UCSD-AML1 (cell line): ENCODE data around the gene MSH2.
A peak's percentile ranks its signal among the peaks of the same experiment; 100 is the strongest.
"Not testable (repeated sequence)": the region's sequence is repeated elsewhere in the genome, so short reads cannot be mapped to it uniquely, and the experiment has no call there.

Source experiments
- DNase-seq: peaks from one replicate; lab custom pipeline; 2025; ENCODE audit not compliant: unreplicated experiment; lab: John Stamatoyannopoulos, UW

MSH2 gene

GRCh38 chr2:47402805-47403608, at the start of gene MSH2:
Gene MSH2, plus strand, starts transcription at chr2:47403156. Its CDS starts 36 bp downstream, at chr2:47403192.
- peak; percentile 93 for DNase-seq

DNA sequence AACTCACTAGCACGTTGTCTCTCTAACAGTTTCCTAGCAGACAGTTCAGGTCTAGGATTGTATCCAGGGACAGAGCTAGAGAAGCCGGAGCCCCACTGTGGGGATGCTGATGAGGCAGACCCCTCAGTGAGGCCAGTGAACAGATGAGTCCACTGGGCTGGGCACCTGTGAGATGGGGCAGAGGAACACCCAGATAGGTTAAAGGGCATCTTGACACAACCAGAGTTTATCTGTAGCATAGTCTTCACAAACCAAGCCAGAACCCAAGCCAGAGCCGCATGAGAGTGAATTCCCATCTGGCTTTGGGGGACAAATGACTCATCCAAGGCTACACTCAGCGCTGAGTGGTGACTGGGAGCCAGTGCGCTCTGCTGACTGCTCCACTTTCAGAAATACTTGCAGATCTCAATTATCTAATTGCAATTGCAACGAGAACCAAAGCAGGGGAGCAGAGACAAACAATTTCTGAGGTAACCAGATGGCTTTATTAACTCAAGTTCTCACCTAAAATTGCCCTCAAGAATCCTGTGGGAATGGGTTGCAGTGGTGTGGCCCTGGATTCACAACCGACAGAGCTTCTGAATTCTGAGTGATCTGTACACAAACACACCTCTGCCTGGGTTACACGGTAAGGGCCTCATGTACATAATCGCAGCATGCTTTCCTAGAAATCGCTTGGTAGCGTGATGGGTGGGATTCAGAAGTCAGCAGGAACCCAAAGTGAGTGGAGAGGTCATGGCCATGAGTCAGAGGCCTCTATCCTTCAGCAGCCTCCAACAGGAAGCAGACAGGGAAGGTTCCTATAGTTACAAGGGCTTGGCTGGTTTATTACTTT, 48.7 kb upstream of the MSH2 start:
- no peak for DNase-seq

GRCh38 chr2:47354848-47355204, 48.1 kb upstream of the MSH2 start:
- DNase-seq = no peak

DNA sequence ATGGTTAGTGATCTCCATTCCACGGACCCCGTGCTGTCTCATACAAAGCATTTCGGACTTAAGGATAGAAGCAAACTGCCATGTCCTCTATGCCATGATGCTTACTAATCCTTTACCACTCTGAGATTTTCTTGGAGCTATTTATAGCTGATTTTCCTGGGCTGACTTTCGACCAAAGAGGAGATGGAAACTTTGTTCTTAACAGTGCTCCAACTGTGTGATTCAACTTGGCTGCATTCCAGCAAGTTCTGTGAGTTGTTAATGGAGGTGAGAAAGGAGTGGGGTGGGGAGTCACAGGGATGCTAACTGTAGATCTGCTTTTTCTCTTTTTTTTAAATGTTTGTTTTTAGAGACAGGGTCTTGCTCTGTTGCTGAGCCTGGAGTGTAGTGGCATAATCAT, 45.5 kb upstream of the MSH2 start:
- no peak for DNase-seq

GRCh38 chr2:47359375-47359868, 43.5 kb upstream of the MSH2 start:
- DNase-seq = no peak

- DNase-seq = no peak
Observed at GRCh38 chr2:47360283-47360682, 42.7 kb upstream of the MSH2 start.

DNA sequence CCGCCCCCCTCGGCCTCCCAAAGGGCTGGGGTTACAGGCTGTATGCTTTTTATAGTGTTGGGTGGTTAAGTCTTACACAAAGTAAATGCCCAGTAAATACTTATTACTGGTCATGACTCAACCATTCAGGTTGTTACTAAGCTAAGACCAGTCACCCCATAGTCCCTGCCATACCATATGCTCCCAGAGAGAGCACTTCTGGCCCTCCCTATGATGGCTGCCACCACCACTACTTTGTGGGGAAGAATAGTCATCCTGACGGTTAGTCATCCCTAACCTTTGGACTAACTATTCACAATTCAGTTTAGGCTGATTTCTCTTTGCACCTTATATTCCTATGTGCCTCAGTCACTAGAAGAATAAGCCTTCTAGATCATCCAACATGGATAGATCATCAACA, 42.0 kb upstream of the MSH2 start:
- DNase-seq = no peak

DNA sequence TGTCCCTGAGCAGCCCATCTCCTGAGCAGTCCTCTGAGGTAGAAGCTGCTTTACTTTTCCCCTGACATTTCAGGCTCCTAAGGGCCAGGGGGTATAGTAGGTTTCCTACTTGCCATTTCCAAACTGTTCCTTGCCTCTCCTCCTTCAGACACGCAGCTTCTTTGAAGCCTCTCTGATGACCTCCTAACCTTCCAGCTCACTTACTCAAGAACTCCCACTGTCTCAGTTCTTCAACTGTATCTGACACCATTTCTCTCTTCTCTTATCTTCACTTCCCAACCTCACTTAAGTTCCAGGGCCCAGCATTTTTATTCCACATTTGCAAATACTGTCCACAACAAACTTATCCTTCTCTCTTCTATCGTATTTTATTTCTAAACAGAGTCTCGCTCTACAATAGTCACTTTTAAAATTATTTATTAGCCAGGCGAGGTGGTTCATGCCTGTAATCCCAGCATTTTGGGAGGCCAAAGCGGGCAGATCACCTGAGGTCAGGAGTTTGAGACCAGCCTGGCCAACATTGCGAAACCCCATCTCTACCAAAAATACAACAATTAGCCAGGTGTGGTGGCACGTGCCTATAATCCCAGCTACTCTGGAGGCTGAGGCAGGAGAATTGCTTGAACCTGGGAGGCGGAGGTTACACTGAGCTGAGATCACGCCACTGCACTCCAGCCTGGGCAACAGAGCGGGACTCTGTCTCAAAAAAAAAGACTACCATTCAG, 41.3 kb upstream of the MSH2 start:
- DNase-seq = not testable (repeated sequence)

DNA sequence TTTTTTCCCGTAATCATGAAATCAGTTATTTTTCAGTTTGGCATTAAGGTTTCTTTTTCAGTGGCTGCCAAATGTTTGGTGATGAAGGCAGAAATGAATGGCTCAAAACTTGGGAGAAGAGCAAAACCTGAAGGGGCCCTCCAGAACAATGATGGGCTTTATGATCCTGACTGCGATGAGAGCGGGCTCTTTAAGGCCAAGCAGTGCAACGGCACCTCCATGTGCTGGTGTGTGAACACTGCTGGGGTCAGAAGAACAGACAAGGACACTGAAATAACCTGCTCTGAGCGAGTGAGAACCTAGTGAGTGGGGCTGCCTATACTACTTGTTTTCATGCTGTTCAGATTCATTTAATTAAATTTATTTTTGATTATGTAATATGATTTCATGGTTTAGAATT, 29.2 kb upstream of the MSH2 start:
- no peak for DNase-seq

- no peak for DNase-seq
Observed at GRCh38 chr2:47375307-47375706, 27.6 kb upstream of the MSH2 start.

DNA sequence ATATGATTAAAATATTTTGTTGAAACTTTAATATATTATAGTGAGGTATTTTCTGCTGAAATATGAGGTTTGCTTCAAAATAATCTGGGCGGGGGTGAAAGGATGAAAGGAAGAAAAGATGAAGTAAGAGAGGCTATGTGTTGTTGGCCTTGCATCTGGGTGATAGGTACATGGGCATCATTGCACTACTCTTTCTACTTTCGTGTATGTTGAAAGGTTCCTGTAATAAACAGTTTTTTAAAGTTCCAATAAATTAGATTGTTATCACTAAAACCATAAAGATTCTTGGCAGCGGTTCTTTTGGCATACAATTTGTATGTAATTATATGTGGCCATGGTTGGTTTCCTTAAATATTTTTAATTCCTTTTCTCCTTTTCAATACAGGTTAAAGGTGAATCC, 23.6 kb upstream of the MSH2 start:
- DNase-seq = no peak

DNA sequence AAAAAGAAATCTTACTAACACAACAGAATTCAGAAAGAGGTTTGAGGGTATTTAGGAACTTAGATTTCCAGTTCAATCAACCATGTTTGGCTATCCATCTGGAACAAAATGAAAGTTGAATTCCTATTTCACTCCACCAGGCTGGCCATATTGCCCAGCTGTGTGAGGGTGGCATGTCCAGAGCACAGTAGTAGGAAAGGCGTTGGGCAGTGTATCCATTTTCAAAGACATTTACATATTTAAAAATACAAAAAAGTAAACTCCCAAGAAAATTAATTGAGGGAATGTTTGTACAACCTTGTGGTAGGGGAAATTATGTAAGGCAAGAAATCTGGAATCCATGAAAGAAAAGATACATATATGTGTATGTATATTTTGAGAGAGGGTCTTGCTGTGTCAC, 21.5 kb upstream of the MSH2 start:
- no peak for DNase-seq

DNA sequence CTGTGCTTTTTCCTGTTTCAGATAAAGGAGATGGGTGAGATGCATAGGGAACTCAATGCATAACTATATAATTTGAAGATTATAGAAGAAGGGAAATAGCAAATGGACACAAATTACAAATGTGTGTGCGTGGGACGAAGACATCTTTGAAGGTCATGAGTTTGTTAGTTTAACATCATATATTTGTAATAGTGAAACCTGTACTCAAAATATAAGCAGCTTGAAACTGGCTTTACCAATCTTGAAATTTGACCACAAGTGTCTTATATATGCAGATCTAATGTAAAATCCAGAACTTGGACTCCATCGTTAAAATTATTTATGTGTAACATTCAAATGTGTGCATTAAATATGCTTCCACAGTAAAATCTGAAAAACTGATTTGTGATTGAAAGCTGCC, 16.4 kb upstream of the MSH2 start:
- no peak for DNase-seq

- no peak for DNase-seq
Observed at GRCh38 chr2:47388888-47389287, 14.1 kb upstream of the MSH2 start.

- no peak for DNase-seq
Observed at GRCh38 chr2:47389692-47390091, 13.3 kb upstream of the MSH2 start.

GRCh38 chr2:47401789-47402554, 984 bp upstream of the MSH2 start:
- DNase-seq = no peak

DNA sequence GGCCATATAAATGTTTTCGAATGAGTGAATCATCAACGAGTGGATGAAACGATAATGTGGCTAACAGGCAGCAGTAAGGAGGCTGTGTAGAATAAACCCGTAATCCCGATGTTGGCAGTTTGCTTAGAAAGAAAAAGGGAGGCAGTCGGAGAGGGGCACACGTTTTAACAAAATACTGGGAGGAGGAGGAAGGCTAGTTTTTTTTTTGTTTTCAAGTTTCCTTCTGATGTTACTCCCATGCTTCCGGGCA, 476 bp upstream of the MSH2 start:
- no peak for DNase-seq

DNA sequence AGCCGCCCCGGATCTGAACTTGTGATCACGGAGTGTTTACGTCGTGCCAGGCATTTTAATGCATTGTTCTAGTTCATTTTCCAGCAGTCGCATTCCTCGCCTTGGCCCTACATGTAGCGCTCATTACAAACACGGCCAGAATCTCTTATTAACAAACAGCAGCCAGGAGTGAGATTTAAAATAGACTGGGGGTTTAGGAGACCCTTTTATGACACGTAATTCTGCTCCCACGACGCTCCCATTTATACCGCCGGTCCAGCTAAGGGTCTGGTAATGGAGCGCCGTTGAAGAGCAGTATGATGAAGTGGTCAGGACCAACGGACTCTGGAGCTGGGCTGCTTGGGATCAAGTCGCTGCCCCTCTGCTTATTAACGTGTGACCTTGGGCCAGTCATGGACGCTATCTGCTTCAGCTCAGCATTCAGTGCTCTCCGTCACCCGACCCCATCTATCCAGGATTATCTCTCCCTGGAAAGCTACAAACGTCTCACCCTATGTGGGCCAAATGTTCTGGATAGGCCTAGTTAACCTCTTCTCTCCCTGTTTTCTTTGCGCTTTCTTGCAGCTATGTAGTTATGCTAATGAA, 745 bp downstream of the MSH2 start:
- no peak for DNase-seq

- no peak for DNase-seq
Observed at GRCh38 chr2:47404356-47404755, 1.4 kb downstream of the MSH2 start.

DNA sequence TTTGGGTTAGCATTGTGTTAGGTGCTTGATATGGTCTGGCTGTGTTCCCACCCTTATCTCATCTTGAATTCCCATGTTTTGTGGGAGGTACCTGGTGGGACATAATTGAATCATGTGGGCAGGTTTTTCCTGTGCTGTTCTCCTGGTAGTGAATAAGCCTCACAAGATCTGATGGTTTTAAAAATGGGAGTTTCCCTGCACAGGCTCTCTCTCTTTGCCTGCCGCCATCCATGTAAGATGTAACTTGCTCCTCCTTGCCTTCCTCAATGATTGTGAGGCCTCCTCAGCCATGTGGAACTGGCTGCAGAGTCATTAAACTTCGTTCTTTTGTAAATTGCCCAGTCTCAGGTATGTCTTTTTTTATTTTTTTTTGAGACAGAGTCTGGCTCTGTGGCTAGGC, 2.8 kb downstream of the MSH2 start:
- DNase-seq = no peak
